Stimulated activated CD8-positive, alpha-beta memory T cell treated with anti-CD3 and anti-CD28 coated beads, Interleukin-12 subunit alpha, Interleukin-12 subunit beta, amount 100 ng/mL, for 24 hours (primary cell): ENCODE data around the gene FOXC1.

ENCODE experiments used
- DNase-seq: peaks from one replicate; pipeline ENCODE4 v3.0.0-alpha.2; 2020; ENCODE audit errors: extremely low read depth

Gene FOXC1

DNA sequence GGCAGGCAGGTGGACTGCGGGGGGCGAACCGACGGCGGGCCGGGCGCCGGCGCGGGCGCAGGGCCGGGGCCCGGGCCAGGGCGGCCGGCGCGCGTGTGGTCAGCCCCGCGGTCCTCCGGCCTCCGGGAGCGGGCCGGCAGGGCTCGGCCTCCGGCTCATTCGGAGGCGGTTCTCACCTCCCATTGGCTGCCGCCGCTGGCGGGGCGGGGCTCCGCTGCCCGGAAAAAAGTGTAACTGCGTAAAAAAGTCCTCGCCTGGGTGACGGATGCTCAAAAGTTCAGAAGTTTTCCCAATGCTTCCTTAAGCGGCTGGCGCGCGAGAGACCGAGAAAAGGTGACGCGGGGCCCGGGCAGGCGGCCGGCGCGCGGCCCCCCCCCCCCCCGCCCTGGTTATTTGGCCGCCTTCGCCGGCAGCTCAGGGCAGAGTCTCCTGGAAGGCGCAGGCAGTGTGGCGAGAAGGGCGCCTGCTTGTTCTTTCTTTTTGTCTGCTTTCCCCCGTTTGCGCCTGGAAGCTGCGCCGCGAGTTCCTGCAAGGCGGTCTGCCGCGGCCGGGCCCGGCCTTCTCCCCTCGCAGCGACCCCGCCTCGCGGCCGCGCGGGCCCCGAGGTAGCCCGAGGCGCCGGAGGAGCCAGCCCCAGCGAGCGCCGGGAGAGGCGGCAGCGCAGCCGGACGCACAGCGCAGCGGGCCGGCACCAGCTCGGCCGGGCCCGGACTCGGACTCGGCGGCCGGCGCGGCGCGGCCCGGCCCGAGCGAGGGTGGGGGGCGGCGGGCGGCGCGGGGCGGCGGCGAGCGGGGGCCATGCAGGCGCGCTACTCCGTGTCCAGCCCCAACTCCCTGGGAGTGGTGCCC lies at the start of gene FOXC1:
FOXC1 (plus strand) TSS at position 268 of the 849 bp plus-strand sequence; CDS start at position 799, 531 bp downstream.
- DNase-seq: no peak

DNA sequence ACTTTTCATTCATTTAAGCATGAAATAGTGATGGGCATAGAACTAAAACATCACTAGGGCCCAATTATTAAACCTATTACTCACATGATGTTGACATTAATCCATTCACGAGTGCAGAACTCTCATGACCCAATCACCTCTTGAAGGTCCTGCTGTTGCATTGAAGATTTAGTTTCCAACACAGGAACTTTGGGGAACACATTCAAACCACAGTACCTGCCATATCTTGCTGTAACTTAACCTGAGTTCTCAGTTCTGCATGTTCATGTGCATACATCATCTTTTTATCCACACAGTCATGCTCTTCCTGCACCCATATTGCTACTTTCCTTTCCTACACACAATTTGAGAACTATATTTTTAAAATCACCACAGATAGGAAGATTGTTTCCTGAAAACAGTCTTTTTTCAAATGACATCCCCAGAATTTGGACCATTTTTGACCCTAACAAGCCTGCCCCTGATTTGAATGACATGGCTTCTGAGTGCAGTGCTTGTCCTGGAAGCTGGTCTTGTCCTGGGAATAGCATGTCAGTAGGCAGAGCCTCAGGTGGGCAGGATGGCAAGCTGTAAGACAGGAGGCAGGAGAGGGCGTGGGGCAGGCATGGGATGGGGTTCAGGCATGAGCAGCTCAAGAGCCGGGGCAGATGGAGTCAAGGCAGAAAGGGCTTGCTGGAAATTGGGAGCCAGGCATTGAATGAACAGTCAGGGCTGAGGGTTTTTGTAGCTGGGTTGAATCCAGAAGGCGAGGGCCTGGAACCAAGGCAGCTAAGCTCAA lies 49.2 kb upstream of the FOXC1 start:
- no peak for DNase-seq

DNA sequence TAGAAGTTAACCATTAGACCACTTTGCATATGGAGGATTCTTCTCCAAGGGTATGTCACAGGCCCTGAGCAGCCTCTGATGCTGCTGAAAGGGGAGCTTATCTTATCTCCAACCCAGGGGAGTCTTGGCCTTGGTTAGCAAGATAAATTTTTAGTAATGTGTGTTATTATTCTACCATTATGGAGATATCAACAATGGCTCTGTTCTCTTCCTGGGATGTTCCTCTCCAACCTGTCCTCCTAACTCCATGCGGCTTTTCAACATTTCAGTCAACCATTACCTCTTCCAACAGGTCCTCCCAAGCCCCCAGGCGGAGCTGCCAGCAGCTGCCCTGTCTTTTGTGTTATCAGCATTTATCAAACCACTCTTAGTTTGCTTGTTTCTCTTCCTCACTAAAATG lies 48.4 kb upstream of the FOXC1 start:
- no peak for DNase-seq

DNA sequence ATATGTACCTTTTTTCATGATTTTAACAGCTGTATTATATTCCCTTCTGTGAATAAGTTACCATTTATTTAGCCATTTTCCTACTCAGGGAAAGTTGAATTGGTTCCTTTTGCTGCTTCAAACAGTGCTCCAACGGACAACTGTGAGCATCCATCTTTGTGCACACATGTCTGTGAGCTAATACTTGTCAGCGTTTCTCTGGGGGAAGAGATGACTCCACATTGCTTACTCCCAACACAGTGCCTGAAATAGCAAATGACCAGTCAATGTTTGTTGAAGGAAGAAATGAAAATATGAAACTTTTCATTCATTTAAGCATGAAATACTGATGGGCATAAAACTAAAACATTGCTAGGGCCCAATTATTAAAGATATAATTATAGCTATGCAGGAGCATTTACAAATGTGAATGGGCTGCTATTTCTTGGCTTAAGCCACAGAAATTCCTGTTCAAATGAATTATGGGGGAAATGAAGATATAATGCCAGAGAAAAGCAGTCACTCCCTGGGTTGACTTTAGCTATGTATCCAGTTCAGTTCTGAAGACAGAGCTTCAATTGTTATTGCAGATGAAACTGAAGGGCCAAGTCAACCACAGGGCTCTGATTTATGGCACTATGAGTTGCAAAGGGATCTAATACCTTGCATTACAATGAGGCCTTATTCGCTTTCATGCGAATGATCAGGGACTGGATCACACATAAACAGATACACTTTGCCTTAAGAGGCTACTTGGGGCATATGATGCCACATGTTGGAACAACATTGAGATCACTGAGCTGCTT lies 47.4 kb upstream of the FOXC1 start:
- no peak for DNase-seq

DNA sequence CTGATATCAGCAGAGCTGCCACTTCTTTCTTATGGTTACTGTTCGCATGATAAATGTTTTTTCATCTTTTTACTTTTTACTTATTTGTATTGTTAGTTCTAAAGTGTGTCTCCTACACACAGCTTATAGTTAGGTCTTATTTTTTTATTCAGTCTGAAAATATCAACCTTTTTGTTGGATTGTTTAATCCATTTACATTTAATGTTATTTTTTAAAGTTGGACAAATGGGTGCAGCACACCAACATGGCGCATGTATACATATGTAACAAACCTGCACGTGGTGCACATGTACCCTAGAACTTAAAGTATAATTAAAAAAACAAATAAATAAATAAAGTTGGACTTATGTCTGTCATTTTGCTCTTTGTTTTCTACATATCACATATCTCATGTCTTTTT lies 40.3 kb upstream of the FOXC1 start:
- DNase-seq: no peak

DNA sequence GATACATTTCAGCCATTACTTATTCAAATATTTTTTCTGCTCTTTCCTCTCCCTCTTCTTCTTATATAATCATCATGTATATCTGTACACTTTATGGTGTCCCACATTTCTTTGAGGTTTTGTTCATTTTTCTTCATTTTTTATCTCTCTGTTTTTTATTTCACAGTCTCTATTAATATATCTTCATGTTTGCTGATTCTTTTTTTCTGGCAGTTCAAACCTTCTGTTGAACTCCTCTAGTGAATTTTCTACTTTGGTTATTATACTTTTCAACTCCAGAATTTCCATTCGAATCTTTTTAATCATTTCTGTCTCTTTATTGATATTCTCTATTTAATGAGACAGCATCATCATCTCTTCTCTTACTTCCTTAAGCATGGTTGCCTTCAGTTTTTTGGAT lies 38.9 kb upstream of the FOXC1 start:
- no peak for DNase-seq

DNA sequence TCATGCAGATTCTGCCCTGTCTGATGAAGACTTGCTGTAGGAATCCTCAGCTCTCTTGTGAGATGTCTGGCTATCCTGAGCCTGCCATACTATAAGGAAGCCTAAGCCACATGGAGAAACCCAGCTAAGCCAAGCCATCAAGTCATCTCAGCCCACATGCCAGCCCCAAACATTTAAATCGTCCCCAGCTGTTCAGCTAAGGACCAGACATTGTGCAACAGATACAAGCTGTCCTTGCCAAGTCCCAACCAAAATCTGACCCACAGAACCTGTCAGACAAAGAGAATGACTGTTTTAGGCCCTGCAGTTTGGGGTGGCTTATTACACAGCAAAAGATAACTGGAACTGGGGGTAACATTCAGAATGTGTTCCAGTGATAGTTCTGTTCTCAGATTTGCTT lies 36.8 kb upstream of the FOXC1 start:
- no peak for DNase-seq

DNA sequence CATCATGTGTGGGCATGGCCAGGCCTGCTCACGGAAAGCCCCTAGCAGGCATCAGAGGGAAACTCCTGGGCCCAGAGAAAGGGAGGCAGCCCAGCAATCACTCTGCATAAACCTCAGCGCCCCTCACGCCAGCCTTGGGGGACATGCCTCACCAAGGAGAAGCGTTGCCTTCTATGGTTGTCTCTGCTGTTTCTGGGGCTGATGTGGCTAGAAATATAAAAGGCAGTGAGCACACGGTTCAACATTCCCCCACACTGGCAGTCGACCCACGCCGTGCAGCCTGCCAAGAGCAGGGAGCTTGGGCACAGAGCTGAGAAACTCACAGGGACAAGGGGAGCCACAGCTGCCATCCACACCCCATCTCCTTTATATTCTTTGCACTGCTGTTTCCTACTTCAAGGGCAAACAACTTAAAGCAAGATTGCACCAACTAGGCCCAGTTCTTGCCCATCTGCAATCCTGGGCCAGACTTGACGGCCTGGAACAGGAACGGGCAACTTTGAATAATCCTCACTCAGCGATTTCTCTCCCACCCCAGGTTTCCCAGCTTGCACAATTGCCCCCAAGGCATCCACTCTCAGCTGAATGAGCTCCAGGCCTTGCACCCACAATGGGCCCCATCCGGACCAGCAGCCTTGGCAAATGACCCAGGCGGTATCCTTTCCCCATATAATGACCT lies 35.5 kb upstream of the FOXC1 start:
- DNase-seq: no peak

DNA sequence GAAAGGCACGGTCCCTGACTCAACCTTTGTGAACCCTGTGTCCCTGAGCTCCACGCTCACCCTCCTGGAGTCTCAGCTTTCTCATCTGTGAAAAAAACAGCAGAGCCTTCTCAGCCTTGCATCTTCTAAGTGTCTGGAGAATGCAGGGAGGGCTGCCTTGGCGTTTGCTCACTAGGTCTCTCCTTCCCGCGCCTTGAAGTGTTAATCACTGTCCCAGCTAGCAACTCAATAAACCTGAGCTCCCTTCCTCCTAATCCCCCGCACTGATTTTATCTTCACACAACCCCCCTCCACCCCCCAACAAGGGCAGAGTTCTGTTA lies 34.9 kb upstream of the FOXC1 start:
- DNase-seq: no peak

DNA sequence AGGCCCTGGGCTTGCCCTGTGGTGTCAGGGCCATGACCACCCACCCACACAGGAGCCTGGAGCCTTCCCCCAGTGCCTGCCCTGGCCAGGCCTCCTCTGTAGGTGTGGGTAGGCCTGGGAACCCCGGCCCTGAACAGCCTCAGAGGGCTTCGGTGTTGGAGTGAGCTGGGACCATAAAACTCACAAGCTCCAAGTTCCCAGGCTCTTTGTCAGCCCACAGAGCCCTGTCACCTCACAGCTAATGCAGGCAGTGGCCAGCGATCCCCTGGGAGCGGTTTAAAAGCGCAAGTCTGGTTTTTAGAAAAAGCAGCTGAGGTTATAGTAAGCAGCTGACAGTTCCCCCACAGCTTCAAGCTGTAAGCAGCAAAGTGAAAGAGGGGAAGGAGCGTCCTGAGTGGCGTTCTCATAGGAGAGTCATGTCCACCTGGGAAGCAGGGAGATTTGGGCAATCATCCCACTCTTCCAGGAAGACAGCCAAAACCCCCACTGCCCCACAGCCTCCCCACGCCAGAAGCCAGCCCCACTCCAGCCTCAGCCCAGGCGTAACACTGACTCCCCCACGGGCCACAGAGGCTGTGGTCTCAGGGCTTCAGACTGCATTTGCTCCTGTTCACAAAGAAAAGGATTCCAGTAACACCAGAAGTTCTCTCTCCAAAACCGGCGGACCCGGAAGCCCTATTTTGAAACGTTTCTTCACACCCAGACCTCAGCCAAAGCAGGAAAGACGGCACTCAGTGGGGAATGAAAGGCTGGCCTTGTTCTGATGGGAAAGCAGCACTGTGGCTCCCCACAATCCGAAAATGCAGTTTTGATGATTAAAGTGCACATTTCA lies 34.3 kb upstream of the FOXC1 start:
- DNase-seq: no peak

DNA sequence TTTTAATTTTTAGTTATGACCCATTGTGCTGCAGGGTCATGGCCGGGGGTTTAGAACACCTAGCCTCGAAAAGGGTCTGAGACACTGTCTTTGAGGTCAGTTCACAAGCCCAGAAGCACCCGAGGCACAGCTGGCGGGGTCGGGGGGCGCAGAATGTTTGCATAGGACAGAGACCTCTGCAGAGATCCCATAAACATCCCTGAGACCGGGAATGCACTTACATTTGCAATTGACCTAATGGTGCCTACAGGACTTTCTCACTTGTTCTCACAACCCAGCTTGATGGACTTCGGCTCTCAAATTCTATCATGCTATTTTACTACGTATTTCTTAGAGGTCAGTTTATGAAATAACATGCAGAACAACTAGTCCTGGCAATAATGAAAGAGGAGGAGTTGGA lies 33.5 kb upstream of the FOXC1 start:
- no peak for DNase-seq

DNA sequence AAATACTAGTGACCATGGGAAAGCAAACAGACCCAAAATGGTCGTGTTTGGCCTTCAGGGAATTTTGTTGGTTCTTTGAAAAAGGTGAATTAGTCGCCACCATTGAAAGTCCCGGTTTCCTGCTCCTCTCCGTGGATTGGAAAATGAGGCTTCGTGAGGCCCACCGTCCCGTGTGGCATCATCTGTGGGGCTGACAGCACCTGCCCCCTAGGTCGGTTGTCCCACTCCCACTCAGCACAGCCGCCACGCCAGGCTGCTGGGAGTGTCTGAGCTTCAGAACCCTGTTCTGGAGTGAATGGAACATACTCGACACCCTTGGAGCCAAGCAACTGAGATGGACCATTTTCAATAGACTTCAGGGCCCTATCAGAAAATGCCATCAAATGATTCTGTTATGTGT lies 33.0 kb upstream of the FOXC1 start:
- DNase-seq: no peak

DNA sequence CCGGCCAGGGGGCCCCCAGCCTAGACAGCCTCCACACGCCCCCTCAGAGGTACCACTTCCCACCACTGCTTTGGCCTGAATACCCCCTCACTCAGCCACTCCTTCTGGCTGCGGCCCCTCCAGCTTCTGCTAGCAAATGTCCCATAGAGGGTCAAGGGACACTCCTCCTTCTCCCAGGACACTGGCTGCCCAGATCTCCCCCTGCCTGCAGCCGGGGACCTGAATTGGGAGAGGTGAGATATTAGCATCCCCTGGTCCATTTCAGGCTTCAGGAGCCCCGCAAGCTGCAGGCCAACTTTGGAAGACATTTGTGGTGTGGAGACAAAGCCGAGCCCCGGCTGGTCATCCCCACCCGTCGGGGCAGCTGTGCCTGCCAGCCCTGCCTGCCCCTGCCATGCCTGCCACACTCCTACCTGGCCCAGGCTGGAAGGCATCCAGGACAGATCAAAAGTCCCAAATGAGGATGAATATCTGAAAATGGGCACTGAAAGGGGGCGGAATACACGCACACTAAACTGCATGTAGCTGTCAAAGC lies 32.5 kb upstream of the FOXC1 start:
- no peak for DNase-seq

DNA sequence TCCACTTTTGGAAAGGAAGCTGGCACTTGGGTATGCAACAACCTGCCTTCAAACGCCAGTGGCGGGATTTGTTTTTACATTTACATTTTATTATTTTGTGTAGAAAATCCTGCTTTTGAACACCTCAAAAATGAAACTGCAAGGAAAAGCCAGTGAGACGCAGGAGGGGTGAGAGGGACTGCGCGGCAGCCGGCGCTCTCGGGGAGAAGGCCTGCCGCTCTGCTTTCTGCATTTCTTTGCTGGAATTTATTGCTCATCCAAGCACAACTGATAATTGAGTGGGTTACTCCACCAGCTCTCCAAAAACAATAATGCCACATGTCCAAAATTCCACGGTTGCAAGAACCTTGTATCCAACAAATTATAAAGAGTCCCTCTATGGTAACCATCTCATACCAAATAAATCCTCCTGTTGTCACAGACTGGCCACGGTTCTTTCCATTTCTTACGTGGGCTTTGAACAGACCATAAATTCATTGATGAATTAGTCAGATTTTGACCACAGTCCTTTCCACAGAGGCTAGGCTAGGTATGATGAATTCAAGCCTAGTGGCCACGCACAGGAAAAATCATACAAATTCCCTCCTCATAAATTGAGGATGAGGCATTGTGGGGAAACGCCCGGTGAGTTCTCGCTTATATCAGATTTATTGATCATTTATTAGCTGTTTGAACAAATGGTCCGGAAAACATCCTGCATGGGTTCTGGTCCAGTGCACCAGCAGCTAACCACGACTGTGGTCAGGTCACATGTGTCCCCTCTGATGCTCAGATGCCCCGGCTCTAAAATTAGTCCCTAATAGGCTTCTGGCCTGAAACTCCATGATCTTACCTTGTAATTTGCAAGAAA lies 31.6 kb upstream of the FOXC1 start:
- no peak for DNase-seq

DNA sequence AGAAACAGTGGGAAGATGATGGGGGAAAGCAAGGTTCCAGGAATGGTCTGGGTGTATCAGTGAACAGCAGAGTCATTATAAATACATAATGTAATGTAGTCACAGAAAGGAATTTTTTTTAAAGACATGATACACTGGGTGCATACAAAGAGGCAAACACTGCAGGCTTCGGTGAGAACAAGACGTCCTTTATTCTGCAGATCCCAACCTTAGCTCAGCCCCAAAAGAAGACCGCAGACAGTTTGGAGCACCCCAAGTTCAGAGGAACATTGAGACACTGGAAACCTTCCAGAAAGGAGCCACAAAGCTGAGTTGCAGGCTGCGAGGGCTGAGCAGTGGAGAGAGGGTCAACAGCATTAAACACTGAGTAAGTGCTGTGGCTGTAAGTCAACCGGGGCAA lies 30.6 kb upstream of the FOXC1 start:
- DNase-seq: no peak

DNA sequence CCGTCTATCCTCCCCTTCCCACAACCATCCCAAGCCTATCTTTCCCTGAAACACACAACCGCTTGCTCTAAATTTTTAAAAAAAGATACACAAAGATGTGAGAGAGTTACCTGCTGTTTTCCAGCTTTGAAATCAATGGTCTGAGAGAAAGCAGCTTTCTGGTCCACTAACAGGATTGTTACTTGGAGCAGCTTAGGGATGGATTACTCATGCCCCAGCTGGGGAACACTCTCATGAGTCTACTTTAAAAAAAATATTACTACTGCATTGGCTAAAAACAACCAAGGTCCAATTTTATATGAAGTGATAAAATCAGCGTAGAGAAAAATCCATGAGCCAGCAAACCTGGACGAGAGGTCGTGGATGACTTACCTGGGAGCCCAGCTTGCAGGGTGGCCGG lies 29.6 kb upstream of the FOXC1 start:
- no peak for DNase-seq

DNA sequence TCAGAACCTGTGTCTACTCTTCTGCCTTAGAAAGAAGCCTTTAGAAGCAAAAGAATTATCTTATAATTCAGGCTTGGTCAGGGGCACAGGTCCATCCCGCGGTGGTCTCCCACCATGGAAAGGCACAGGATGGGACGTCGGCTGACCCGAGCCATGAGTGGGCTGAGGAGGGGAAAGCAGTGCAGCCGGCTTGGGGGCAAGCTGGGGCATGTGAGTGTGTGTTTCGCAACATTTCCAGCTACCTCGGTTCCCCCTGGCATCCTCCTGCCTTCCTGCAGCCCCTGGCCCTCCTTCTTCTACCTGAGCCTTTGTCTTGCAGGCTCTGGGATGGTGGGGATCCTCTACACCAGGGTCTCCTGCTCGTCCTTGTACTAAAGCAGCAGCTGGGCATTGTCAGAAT lies 29.1 kb upstream of the FOXC1 start:
- DNase-seq: no peak

DNA sequence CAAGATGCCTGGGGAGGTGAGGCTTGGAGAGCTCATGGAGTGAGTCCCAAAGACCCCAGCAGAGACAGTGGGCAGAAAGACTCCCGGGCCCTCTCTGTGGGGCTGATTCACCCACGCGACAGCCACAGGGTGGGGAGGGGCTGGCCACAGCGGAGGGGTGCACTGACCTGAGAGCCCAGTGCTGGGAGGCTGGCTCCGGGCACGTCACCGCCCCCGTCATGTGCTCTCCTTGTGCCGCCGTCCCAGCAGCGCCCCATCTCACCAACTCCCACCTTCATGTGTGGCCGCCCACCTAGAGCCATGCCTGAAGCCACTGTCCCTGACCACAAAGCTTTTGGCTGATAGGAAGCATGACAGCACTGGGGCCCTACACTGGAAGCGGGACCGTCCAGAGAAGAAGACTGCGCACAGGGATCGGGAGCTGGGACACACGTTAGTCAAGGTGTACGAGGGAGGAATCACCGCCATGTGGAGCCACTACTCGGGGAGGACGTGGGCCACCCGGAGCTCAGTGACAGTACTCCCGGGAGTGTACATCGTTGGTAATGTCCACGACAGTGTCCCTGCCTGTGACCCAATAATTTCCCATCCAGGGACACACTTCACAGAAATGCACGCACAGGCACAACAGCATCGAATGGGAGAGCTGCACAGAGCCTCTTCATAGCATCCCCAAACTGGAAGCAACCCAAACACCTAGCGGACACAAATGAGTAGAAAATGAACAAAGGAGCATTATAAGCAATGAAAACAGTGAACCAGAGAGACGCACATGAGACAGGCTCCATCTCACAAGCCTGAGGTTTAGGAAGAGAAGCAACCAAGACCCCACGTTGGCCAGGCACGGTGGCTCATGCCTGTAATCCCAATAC lies 28.4 kb upstream of the FOXC1 start:
- DNase-seq: no peak

DNA sequence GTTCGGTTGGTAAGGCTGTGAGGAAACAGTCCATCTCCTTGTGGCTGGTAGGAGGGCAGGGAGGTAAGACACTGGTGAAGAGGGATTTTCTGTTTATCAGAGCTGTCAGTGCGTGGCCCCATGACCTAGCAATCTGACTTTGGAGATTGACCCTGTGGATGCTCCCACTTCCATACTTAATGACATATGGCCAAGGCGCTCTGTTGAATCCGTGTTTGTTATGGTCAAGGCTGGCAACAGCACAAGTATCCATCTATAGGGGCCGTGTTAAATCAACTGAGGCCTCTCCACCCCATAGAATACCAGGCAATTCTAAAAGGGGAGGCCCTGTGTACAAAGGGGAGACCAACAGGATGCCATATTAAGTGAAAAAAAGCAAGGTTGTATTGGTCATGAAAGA lies 25.6 kb upstream of the FOXC1 start:
- DNase-seq: no peak
